ENCODE measurements around the gene NDST1. TPM values are rescaled to one million over a fixed set of nuclear protein-coding genes. Genes with fewer than 3 reads are reported as not detected.

NDST1 gene
- total RNA-seq, 1 experiment from 2014 or later: 33.1 TPM

- CTCF ChIA-PET: interaction anchor here (1.3 kb wide), 1 partner anchor 18 kb away, joined by 3 read pairs; no protein-coding TSS in a partner anchor
These were observed 34.0 kb downstream of the NDST1 start for GRCh38 chr5:150541895-150542294.

More at GRCh38 chr5:150541895-150542294, 34.0 kb downstream of the NDST1 start:
- peaks cover 11 to 19% of the 10 kb centered on the region in 2 experiments for H3K36me3 ChIP-seq (ENCODE audit: control insufficient read depth in 1 of 2, insufficient read depth in 2 of 2, low read length in 2 of 2)
- RAD21 ChIA-PET (ENCODE audit: low non-redundant PET in 1 of 2, low total read pairs in 2 of 2, uncharacterized antibody in 2 of 2, unreplicated experiment in 2 of 2): no interaction called here
- peaks cover 0 to 4% of the 10 kb centered on the region in 2 experiments; a peak in 1 of 4 replicates for H3K4me1 ChIP-seq (ENCODE audit: control insufficient read depth in 1 of 2, insufficient read depth in 2 of 2, low read length in 2 of 2)
- H3K4me2 ChIP-seq (ENCODE audit: low read length): no peak overlapping the region
- intact Hi-C loops (cut with micrococcal nuclease): no loop called here
- no peak overlapping the region for H3K9ac ChIP-seq (ENCODE audit: low read length)
- H3K9me3 ChIP-seq (ENCODE audit: control insufficient read depth in 1 of 2, insufficient read depth in 1 of 2, low read depth in 1 of 2, low read length in 2 of 2): no peaks in the 10 kb centered on the region
- DNase-seq (ENCODE audit: low read depth, low spot score) (no peak), ATAC-seq (no peak)
- POLR2A ChIA-PET: no interaction called here
- H3K27ac ChIP-seq (ENCODE audit: low read depth, low read length): no peak overlapping the region
- H2AFZ ChIP-seq (ENCODE audit: low read depth, low read length, poor library complexity, severe bottlenecking): no peak overlapping the region
- TF ChIP-seq ELF1 (IDR thresholded peaks at IDR 0.05; ENCODE audit: borderline replicate concordance, low read depth): no peak
- TF ChIP-seq FOSL1 (IDR thresholded peaks at IDR 0.05; ENCODE audit: low read depth): no peak
- no peak for TF ChIP-seq TCF7L2 (IDR thresholded peaks at IDR 0.05; ENCODE audit: borderline replicate concordance, extremely low read depth, insufficient read depth, insufficient read length)
- no peak for TF ChIP-seq ZBTB33 (IDR thresholded peaks at IDR 0.05; ENCODE audit: extremely low read depth, insufficient replicate concordance, low read length)
- TF ChIP-seq REST (IDR thresholded peaks at IDR 0.05; ENCODE audit: low read depth): no peak
- no peak for TF ChIP-seq ZNF274 (IDR thresholded peaks at IDR 0.05; ENCODE audit: low read depth, low read length)
- TF ChIP-seq CEBPB (IDR thresholded peaks at IDR 0.05; ENCODE audit: low read depth): no peak
- TF ChIP-seq EZH2 (IDR thresholded peaks at IDR 0.05): no peak
- no peak for TF ChIP-seq YY1 (IDR thresholded peaks at IDR 0.05; ENCODE audit: extremely low read depth, insufficient replicate concordance, low read depth, low read length)
- TF ChIP-seq POLR2A (IDR thresholded peaks at IDR 0.05; ENCODE audit: borderline replicate concordance, extremely low read depth, insufficient read depth, insufficient read length): no peak
- no peak for TF ChIP-seq JUND (IDR thresholded peaks at IDR 0.05)
- TF ChIP-seq SP1 (IDR thresholded peaks at IDR 0.05; ENCODE audit: low read depth): no peak
- TF ChIP-seq CBX3 (IDR thresholded peaks at IDR 0.05; ENCODE audit: low read depth): no peak
- TF ChIP-seq POLR2AphosphoS5 (IDR thresholded peaks at IDR 0.05; ENCODE audit: low read depth, low read length): no peak
- TF ChIP-seq EGR1 (IDR thresholded peaks at IDR 0.05; ENCODE audit: low read depth): no peak
- TF ChIP-seq SIN3A (IDR thresholded peaks at IDR 0.05; ENCODE audit: low read depth): no peak
- no peak overlapping the region for H3K4me3 ChIP-seq (replicated peaks in 1 of 2; ENCODE audit: low read depth in 1 of 2, low read length in 2 of 2)
- no TSS peak for BruUV-seq (replicated peaks)
- H3K9me2 ChIP-seq (ENCODE audit: insufficient read depth): no peaks in the 10 kb centered on the region
- no peaks in the 10 kb centered on the region for H3K79me2 ChIP-seq (ENCODE audit: insufficient read depth, low read length)
- no peaks in the 10 kb centered on the region for H4K20me1 ChIP-seq (ENCODE audit: insufficient read depth)
- no peaks in the 10 kb centered on the region for H3K27me3 ChIP-seq (ENCODE audit: insufficient read depth, low read length)
